Stimulated activated CD8-positive, alpha-beta memory T cell treated with anti-CD3 and anti-CD28 coated beads, Interleukin-15, amount 100 ng/mL, for 48 hours (primary cell): ENCODE results near the gene ZNF862.

Source experiments
- DNase-seq, 2 donors: peaks; one replicate each; pipeline ENCODE4 v3.0.0-alpha.2; 2020; ENCODE audit warnings: low read depth in 2 of 2

Gene ZNF862

GRCh38 chr7:149838224-149838991 lies at the start of gene ZNF862:
ZNF862 (plus strand) TSS chr7:149838375; CDS start chr7:149838612, 237 bp downstream.
- DNase-seq, result peak; percentile 95 to 97

GRCh38 chr7:149789101-149789500 lies 49.1 kb upstream of the ZNF862 start:
- DNase-seq, result no peak

- peak in 1 of 2 donors; percentile 45 for DNase-seq
Measured at GRCh38 chr7:149790146-149790548, 48.0 kb upstream of the ZNF862 start.

- no peak for DNase-seq
Measured at GRCh38 chr7:149790754-149791360, 47.3 kb upstream of the ZNF862 start.

- no peak for DNase-seq
Measured at GRCh38 chr7:149791411-149792219, 46.6 kb upstream of the ZNF862 start.

GRCh38 chr7:149792220-149792595 lies 46.0 kb upstream of the ZNF862 start:
- no peak for DNase-seq

GRCh38 chr7:149793261-149793660 lies 44.9 kb upstream of the ZNF862 start:
- no peak for DNase-seq

GRCh38 chr7:149794661-149795060 lies 43.5 kb upstream of the ZNF862 start:
- DNase-seq, result no peak

- DNase-seq, result no peak
Measured at GRCh38 chr7:149795126-149795525, 43.0 kb upstream of the ZNF862 start.

- DNase-seq, result no peak
Measured at GRCh38 chr7:149796287-149796860, 41.8 kb upstream of the ZNF862 start.

- DNase-seq, result no peak
Measured at GRCh38 chr7:149797771-149798170, 40.4 kb upstream of the ZNF862 start.

GRCh38 chr7:149799397-149800168 lies 38.6 kb upstream of the ZNF862 start:
- peak in 1 of 2 donors; percentile 12 for DNase-seq

- no peak for DNase-seq
Measured at GRCh38 chr7:149800169-149800555, 38.0 kb upstream of the ZNF862 start.

GRCh38 chr7:149801002-149801566 lies 37.1 kb upstream of the ZNF862 start:
- no peak for DNase-seq

- no peak for DNase-seq
Measured at GRCh38 chr7:149801816-149802215, 36.4 kb upstream of the ZNF862 start.

- no peak for DNase-seq
Measured at GRCh38 chr7:149802966-149803365, 35.2 kb upstream of the ZNF862 start.

- no peak for DNase-seq
Measured at GRCh38 chr7:149803551-149804074, 34.6 kb upstream of the ZNF862 start.

GRCh38 chr7:149804106-149804505 lies 34.1 kb upstream of the ZNF862 start:
- DNase-seq, result no peak

- no peak for DNase-seq
Measured at GRCh38 chr7:149806726-149807125, 31.4 kb upstream of the ZNF862 start.

- no peak for DNase-seq
Measured at GRCh38 chr7:149808311-149808710, 29.9 kb upstream of the ZNF862 start.

GRCh38 chr7:149809215-149809614 lies 29.0 kb upstream of the ZNF862 start:
- no peak for DNase-seq
